ENCODE data around the gene SPATA24.
A peak's percentile ranks its signal among the peaks of the same experiment; 100 is the strongest.

SPATA24 gene

DNA sequence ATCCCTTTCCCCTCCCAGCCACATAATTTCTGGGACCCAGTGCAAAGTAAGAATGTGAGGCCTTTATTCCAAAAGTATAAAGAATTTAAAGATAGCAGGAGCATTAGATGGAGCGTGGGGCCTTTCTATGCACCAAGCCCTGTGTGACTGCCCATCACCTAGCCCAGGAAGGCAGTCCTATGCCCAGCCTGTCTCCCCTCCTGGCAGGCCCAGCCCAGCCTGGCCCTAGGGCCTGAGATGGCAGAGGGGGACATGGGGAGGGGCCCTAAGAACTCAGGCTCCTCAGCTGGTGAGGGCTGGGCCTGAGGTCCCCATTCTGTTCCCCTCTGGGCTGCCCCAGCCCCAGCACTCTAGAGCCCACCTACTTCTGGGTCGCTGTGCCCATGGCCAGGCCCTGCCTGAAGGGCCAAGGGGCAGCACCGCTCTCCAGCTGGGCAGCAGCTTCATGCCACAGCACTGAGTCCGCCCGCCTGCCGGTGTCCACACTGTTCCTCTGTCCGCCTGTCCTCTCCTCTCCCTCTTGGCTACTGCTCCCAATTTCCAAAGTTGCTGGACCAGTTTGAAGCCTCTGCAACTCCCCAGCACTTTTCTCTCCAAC is 19.8 kb downstream of the SPATA24 start:
- no peak for TF ChIP-seq Cebpa-rat (IDR thresholded peaks at IDR 0.05)
- Histone ChIP-seq H3K27ac (peak overlapping the region; percentile 100), H4K20me1 (peaks cover 24% of the 10 kb centered on the region), H3K4me3 (peak overlapping the region; percentile 78), H3K27me3 (no peaks in the 10 kb centered on the region), H3K9me3 (no peaks in the 10 kb centered on the region), H3K36me3 (peaks cover 28% of the 10 kb centered on the region; the same call in 1 of the 2 replicates), H3K9ac (peak overlapping the region; percentile 98), H3K4me2 (peak overlapping the region; percentile 99), H3K4me1 (peaks cover 88% of the 10 kb centered on the region)

DNA sequence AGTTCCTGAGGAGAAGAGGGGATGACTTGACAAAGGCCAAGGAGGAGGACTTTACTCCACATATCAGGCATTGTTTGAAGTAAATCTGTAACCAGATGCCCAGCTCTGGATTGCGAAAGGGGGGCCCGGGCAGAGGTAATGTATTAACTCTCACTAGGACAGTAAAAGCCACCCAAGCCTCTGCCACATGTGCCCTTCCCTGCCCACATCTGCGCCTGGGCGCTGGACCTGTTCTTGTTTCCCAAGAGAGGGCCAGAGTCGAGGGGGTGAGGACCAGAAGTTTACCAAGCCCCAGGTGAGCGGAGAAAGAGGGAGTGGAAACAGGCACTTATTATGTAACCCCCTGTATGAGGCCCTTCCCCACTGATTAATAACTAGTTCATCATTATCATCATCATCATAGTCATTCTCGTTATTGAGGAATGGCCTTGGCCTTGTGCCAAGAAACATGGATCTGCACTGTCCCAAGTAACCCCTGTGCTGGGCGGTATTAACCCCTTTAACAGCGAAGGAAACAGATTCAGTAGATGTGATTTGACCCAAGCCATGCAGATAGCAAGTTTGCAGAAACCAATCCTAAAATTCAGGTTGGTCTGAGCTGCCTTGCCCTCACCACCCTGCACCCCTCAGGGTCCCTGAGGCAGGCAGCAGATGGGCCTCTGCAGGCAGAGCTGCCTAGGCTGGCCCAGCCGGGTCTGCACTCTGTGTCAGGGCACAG is 20.5 kb downstream of the SPATA24 start, which contains the start of gene SLC23A1:
Gene SLC23A1 (minus strand): TSS at position 23 of the 718 bp plus-strand sequence. CDS start 44 bp downstream, outside the sequence.
- TF ChIP-seq Cebpa-rat (IDR thresholded peaks at IDR 0.05) = peak; percentile 90
- Histone ChIP-seq H3K9ac (peak within 1 kb of the TSS; percentile 98), H3K9me3 (no peaks in the 10 kb centered on the region), H3K4me2 (peak within 1 kb of the TSS; percentile 99), H4K20me1 (peaks cover 24% of the 10 kb centered on the region), H3K27ac (peak within 1 kb of the TSS; percentile 100), H3K4me3 (peak within 1 kb of the TSS; percentile 78), H3K36me3 (peaks cover 34% of the 10 kb centered on the region), H3K4me1 (peaks cover 91% of the 10 kb centered on the region), H3K27me3 (no peaks in the 10 kb centered on the region)

DNA sequence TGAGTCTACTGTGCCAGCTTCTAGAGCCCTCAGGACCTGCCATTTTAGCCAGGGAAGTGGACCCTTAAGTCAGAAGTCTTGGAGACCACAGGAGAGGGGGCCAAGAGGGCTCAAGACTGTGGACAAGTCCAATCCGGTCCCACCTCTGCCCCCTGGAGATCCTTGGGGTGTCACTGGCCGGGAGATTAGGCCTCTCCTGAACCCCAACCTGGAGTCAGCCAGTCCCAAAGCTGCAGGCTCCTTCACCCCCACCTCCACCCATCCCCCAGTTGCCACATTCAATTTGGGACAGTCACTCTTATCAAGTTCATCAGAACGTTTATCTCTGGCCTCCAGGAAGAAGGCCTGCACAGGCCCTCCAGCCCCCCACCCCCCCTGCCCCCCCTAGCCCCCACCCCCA is 21.1 kb downstream of the SPATA24 start:
- Histone ChIP-seq H3K36me3 (peaks cover 41% of the 10 kb centered on the region), H3K9ac (peak overlapping the region; percentile 61), H3K4me3 (no peak overlapping the region), H3K9me3 (no peaks in the 10 kb centered on the region), H3K27ac (peak overlapping the region; percentile 74), H3K4me1 (peaks cover 89% of the 10 kb centered on the region), H4K20me1 (peaks cover 24% of the 10 kb centered on the region), H3K27me3 (no peaks in the 10 kb centered on the region), H3K4me2 (peak overlapping the region; percentile 99)
- no peak for TF ChIP-seq Cebpa-rat (IDR thresholded peaks at IDR 0.05)

DNA sequence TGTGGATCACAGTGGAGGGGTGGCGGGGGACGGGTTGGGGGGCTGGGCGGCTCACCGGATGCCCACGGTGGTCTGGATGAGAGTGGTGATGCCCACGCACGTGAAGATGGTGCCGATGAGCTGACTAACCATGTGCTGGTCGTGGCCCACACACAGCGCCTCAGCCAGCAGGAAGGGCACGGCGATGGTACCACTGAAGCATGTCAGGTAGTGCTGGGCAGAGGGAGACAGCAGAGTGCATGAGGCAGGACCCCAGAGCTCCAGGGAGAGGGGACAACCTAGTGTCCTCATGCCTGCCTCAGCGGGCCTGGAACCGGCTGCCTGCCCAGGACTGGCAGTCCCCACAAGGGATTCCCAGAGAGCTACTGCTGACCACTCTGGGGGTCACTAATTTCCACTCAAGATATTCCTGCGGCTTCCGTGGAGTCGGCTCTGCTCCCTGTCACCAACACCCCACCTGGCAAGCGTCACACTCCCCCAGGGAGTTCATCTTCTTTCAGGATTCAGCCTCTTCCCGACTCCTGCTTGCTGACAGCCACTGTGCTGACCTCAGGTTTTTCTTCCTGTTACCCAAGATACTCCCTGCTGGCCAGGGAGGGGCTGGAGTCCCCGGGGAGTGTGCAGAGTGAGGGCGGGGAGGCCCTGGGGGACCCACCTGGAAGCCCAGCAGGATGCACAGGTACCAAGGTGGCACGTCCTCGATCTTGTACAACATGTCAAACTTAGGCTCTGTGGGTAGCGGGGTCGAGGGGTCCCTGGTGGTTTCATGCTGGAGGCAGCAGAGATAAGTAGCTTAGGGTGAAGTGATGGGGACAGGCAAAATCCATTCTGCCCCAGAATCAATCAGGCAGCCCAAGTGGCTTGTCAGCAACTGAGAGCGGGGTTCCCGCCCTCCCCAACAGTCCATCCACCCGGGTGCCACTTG is 21.8 kb downstream of the SPATA24 start:
- Histone ChIP-seq H3K27ac (peak overlapping the region; percentile 74), H3K36me3 (peaks cover 42% of the 10 kb centered on the region), H3K27me3 (no peaks in the 10 kb centered on the region), H3K4me1 (peaks cover 82% of the 10 kb centered on the region), H3K9ac (peak overlapping the region; percentile 61), H3K4me2 (peak overlapping the region; percentile 99), H3K9me3 (no peaks in the 10 kb centered on the region), H4K20me1 (peaks cover 24% of the 10 kb centered on the region), H3K4me3 (0 out of 2 replicates have a peak overlapping the region, but pooled peaks have one; percentile 8)
- no peak for TF ChIP-seq Cebpa-rat (IDR thresholded peaks at IDR 0.05)

DNA sequence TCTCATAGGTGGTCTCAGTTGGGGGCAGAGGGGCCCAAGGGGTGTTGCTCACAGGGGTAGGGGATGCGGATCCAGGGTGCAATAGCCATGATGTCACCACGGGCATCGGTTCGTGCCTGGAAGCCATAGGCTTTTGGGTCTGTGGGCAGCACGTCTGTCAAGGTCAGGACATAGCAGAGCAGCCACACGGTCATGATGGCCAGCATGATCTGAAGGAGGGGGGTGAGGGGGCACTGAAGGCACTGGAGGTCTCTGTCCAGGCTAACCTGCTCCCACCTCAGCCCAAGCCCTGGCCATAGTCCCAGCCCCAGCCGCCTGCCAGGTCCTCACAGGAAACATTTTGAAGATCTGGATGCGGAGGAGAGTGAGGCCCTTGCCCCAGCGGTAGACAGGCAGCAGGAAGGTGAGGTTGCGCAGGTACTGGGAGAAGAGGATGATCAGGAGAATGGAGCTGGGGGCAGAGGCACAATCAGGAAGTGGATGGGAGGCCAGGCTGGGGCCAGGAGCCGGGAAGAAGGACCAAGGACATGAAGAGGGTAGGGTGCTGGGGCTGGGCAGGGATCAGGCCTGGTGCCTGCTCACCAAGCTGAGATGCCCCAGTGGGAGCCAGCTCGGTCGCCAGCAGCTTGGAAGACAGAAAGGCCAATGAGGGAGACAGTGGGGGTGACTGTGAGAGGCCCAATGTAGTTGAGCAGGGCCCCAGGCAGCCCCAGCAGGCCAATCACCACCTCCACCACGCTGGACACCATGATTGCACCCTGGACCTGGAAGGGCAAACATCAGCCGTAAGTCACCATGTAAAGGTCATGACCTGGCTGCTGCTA is 24.1 kb downstream of the SPATA24 start:
- H3K9ac ChIP-seq = no peak overlapping the region
- peaks cover 23% of the 10 kb centered on the region for H4K20me1 ChIP-seq
- no peaks in the 10 kb centered on the region for H3K9me3 ChIP-seq
- no peak overlapping the region for H3K4me3 ChIP-seq
- H3K4me2 ChIP-seq = peak overlapping the region; percentile 99
- peak overlapping the region; percentile 58 for H3K27ac ChIP-seq
- H3K27me3 ChIP-seq = no peaks in the 10 kb centered on the region
- H3K4me1 ChIP-seq = peaks cover 59% of the 10 kb centered on the region
- TF ChIP-seq Cebpa-rat (IDR thresholded peaks at IDR 0.05) = no peak
- peaks cover 49% of the 10 kb centered on the region for H3K36me3 ChIP-seq

DNA sequence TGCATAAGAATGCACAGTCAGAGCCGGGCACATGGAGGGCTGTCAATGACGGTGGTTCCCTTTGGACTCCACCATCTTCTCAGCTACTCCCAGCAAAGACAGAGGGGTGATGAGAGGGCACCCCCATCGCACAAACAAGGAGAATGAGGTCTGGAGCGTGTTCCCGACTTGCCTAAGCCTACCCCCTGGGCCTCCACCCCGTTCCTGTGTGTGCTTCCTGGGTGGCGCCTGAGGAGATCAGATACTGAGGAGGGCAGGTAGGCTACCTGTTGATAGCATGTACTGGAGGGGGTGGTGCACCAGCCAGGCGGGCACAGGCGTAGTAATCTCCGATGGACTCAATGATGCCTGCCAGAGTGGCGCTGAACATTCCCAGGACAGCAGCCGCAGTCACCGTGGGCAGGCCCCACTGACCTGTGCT is 24.9 kb downstream of the SPATA24 start:
- no peaks in the 10 kb centered on the region for H3K27me3 ChIP-seq
- H3K36me3 ChIP-seq = peaks cover 57% of the 10 kb centered on the region
- no peak overlapping the region for H3K4me3 ChIP-seq
- peak overlapping the region; percentile 58 for H3K27ac ChIP-seq
- no peak for TF ChIP-seq Cebpa-rat (IDR thresholded peaks at IDR 0.05)
- no peak overlapping the region for H3K9ac ChIP-seq
- peaks cover 50% of the 10 kb centered on the region for H3K4me1 ChIP-seq
- H3K9me3 ChIP-seq = no peaks in the 10 kb centered on the region
- H4K20me1 ChIP-seq = peaks cover 14% of the 10 kb centered on the region; the same call in 1 of the 2 replicates
- no peak overlapping the region for H3K4me2 ChIP-seq

DNA sequence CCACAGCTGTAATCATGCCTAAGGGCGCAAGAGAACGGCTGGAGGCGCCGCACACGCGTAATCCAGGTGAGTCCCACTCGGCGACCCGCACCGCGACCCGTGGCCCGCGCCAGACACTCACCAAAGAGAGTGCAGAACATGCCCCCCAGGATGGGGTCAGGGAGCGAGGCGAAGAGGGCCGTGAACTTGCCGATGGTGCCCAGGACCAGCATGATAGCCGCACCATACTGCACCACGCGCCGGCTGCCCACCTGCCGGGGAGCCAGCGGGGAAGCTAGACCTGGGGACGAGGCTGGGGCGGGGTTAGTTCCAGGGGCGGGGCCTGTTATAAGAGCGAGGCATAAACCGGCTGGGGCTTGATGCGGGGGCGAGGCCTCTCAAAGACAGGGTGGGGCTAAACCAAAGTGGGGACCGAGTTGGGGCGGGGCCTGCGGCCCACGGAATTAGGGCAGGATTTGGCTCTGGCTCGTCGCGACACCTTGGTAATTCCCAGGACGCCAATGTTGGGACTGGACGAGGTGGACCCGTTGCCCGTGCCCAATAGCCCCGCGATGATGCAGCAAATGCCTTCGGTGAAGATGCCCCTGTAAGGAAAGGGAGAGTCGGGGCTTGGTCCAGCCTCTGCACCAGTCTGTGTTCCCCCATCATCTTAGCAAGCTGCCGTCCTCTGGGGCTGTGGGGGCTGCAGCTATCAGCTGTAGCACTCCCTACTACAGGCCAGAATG is 25.6 kb downstream of the SPATA24 start:
- 0 out of 2 replicates have a peak overlapping the region, but pooled peaks have one; percentile 3 for H3K27ac ChIP-seq

DNA sequence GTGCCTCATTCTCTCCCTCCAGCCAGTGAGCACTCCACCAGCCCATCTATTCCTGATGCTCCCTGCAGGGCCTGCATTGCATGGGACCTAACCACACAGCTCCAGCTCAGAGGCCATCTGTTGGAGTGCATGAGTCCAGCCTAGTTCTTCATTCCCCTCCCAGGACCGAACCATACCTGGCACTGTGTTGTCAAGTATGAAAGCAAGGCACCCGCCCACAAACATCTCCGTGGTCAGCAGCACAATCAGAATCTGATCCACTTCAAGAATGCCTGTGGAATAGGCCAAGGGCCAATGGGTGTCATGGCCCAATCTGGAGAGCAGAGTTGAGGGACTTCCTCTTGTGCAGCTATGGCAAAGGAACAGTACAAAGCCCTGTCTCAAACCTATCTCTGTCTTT is 26.7 kb downstream of the SPATA24 start:
- Histone ChIP-seq H3K4me3 (no peak overlapping the region), H3K9me3 (no peaks in the 10 kb centered on the region), H3K9ac (no peak overlapping the region), H3K4me1 (peaks cover 33% of the 10 kb centered on the region), H3K4me2 (no peak overlapping the region), H3K36me3 (peaks cover 75% of the 10 kb centered on the region), H4K20me1 (no peaks in the 10 kb centered on the region; the same call in 1 of the 2 replicates), H3K27me3 (no peaks in the 10 kb centered on the region), H3K27ac (no peak overlapping the region)
- no peak for TF ChIP-seq Cebpa-rat (IDR thresholded peaks at IDR 0.05)

More for the DNA sequence above, 25.6 kb downstream of the SPATA24 start:
- Histone ChIP-seq H4K20me1 (peaks cover 7% of the 10 kb centered on the region; the same call in 1 of the 2 replicates), H3K27me3 (no peaks in the 10 kb centered on the region), H3K4me2 (no peak overlapping the region), H3K9ac (no peak overlapping the region), H3K4me1 (peaks cover 44% of the 10 kb centered on the region), H3K9me3 (no peaks in the 10 kb centered on the region), H3K36me3 (peaks cover 64% of the 10 kb centered on the region), H3K4me3 (no peak overlapping the region)
- TF ChIP-seq Cebpa-rat (IDR thresholded peaks at IDR 0.05) = no peak

Measured in BLaER1 (cell line).